HepG2 (cell line): ENCODE measurements around the gene ZSWIM9. TPM values are rescaled to one million over a fixed set of nuclear protein-coding genes. Genes with fewer than 3 reads are reported as not detected.

Source experiments
- ATAC-seq: fragments of 200-7000 bp; cut with Tn5 transposase; 3 replicates; pipeline ENCODE4 v1.9.1; 2020; ENCODE audit warnings: mild to moderate bottlenecking, moderate library complexity
- BruUV-seq: library from RNA; stranded (reverse); fragments of 400-500 nt; replicated peaks from 2 replicates; lab custom pipeline; 2021; lab: Mats Ljungman, UMichigan
- CTCF ChIA-PET: fragments of 300-600 bp; formaldehyde crosslinking; extraction: SDS; loops from one replicate; lab custom pipeline; 2021; ENCODE audit warnings: low total read pairs, inconsistent platforms, low intra/inter-chr PET ratio; lab: Yijun Ruan, JAX
- POLR2A ChIA-PET: fragments of 350-600 bp; sonication (Branson Sonifier 250); formaldehyde crosslinking; loops from one replicate; lab custom pipeline; 2020; ENCODE audit warnings: antibody characterized with exemption, inconsistent platforms; lab: Yijun Ruan, JAX
- DNase-seq: peaks from one replicate; pipeline ENCODE4 v3.0.0-alpha.2; 2015; ENCODE audit warnings: low spot score
- FAIRE-seq: peaks from 3 replicates; lab custom pipeline; 2011; peaks lifted over from hg19 to GRCh38; lab: Jason Lieb, UNC
- H2AFZ ChIP-seq: one replicate; pipeline ENCODE4 v1.6.1; 2011; ENCODE audit warnings: low read length, inconsistent platforms
- H3K27ac ChIP-seq: fragments of 300-600 bp; 3 replicates; pipeline ENCODE4 v1.8.0; 2011; ENCODE audit warnings: mixed run types, mild to moderate bottlenecking, mixed read lengths, low read length, inconsistent platforms; ENCODE audit not compliant: insufficient read depth; ENCODE audit errors: extremely low read length
- H3K27me3 ChIP-seq, 2 experiments: fragments of 200-600 bp in 1 of 2; 2 replicates in 1 of 2; 3 replicates in 1 of 2; pipeline versions ENCODE4 v1.6.0 to v1.8.0; 2011; ENCODE audit warnings: low read length in 2 of 2, mild to moderate bottlenecking in 2 of 2, moderate library complexity in 2 of 2, inconsistent platforms in 1 of 2; ENCODE audit not compliant: insufficient read depth in 2 of 2, control insufficient read depth in 1 of 2
- H3K36me3 ChIP-seq, 2 experiments: fragments of 200-600 bp in 1 of 2; replicated peaks in 1 of 2; 2 replicates in 1 of 2; 3 replicates in 1 of 2; pipeline versions ENCODE4 v1.5.1 to v1.8.0; 2011; ENCODE audit warnings: low read length in 2 of 2, inconsistent platforms in 1 of 2; ENCODE audit not compliant: insufficient read depth in 2 of 2, control insufficient read depth in 1 of 2
- H3K4me1 ChIP-seq: 2 replicates; pipeline ENCODE4 v1.5.1; 2012; ENCODE audit warnings: low read length, inconsistent platforms; ENCODE audit not compliant: insufficient read depth
- H3K4me2 ChIP-seq: 2 replicates; pipeline ENCODE4 v1.6.0; 2011; ENCODE audit warnings: low read depth, low read length, inconsistent platforms
- H3K4me3 ChIP-seq, 3 experiments: fragments of 200-600 bp in 1 of 3; sonication (generic), shearing (Covaris generic) in 1 of 3; replicated peaks in 1 of 3; 2 replicates each; pipeline ENCODE4 v1.5.1; 2011 to 2016; ENCODE audit warnings: low read length in 3 of 3, inconsistent platforms in 2 of 3, low read depth in 2 of 3, mild to moderate bottlenecking in 2 of 3, control low read depth in 1 of 3, mixed read lengths in 1 of 3; ENCODE audit not compliant: insufficient read depth in 1 of 3
- H3K79me2 ChIP-seq: one replicate; pipeline ENCODE4 v1.6.1; 2011; ENCODE audit warnings: low read length, inconsistent platforms; ENCODE audit not compliant: insufficient read depth
- H3K9ac ChIP-seq: 2 replicates; pipeline ENCODE4 v1.6.0; 2011; ENCODE audit warnings: mild to moderate bottlenecking, low read depth, low read length, inconsistent platforms; ENCODE audit not compliant: insufficient read depth
- H3K9me3 ChIP-seq: 2 replicates; pipeline ENCODE4 v1.5.1; 2012; ENCODE audit warnings: mild to moderate bottlenecking, low read length
- H4K20me1 ChIP-seq: 2 replicates; pipeline ENCODE4 v1.6.0; 2011; ENCODE audit warnings: inconsistent platforms, mild to moderate bottlenecking, low read length, moderate library complexity; ENCODE audit not compliant: insufficient read depth
- HOMEZ ChIP-seq: IDR thresholded peaks from 2 replicates; pipeline ENCODE4 v1.6.1; 2016; ENCODE audit warnings: low read depth
- MAZ ChIP-seq, 2 experiments: sonication (generic) in 1 of 2; formaldehyde crosslinking in 1 of 2; IDR thresholded peaks; 2 replicates each; pipeline versions ENCODE4 v1.5.0 to v1.6.1; 2012 to 2020; ENCODE audit warnings: low read depth in 2 of 2, mild to moderate bottlenecking in 2 of 2, borderline replicate concordance in 1 of 2, improper control_type of control experiment in 1 of 2, low read length in 1 of 2, missing genetic modification reagents in 1 of 2, moderate library complexity in 1 of 2
- THAP8 ChIP-seq: sonication (generic); formaldehyde crosslinking; IDR thresholded peaks from 2 replicates; pipeline ENCODE4 v1.5.1; 2020; ENCODE audit warnings: missing genetic modification reagents, mild to moderate bottlenecking, borderline replicate concordance
- U2AF1 ChIP-seq: fragments of 200-400 bp; formaldehyde crosslinking; optimal IDR thresholded peaks from 2 replicates; pipeline ENCODE3; 2017; ENCODE audit warnings: mild to moderate bottlenecking, low read depth, low read length
- ZHX2 ChIP-seq, 2 experiments: sonication (generic) in 1 of 2; formaldehyde crosslinking in 1 of 2; IDR thresholded peaks; 2 replicates each; pipeline versions ENCODE4 v1.6.1 to v1.9.0; 2014 to 2022; ENCODE audit warnings: antibody characterized with exemption in 1 of 2, borderline replicate concordance in 1 of 2, inconsistent platforms in 1 of 2, low read depth in 1 of 2, missing genetic modification reagents in 1 of 2
- ZNF253 ChIP-seq: sonication (generic); formaldehyde crosslinking; IDR thresholded peaks from 2 replicates; pipeline ENCODE4 v1.8.0; 2022; ENCODE audit warnings: mild to moderate bottlenecking, missing genetic modification reagents, borderline replicate concordance
- WGBS: methylation state at CpG from one replicate; pipeline ENCODE4 v1.1.6; 2017; ENCODE audit warnings: low lambda C conversion rate; 5-methylcytosine and 5-hydroxymethylcytosine counted together
- in situ Hi-C: cut with HindIII; loops from 2 replicates; pipeline ENCODE4 v1.10.0; 2017; ENCODE audit warnings: low pct_unique_long_range_greater_than_20kb; ENCODE audit not compliant: extremely low pct_ligation_motif_present
- intact Hi-C: fragments of 100-400 bp; cut with micrococcal nuclease; formaldehyde crosslinking; loops from one replicate; pipeline ENCODE4 v1.10.0; 2022; ENCODE audit not compliant: unreplicated experiment
- polyA plus RNA-seq, 8 experiments: library from polyadenylated mRNA; depleted of rRNA in 3 of 8; stranded (reverse) in 7 of 8; unstranded in 1 of 8; fragments of >200 nt; fragmentation: Illumina TruSeq in 4 of 8; extraction: Trizol in 4 of 8; gene quantifications; 2 replicates each; pipeline versions ENCODE4 v1.2.1 to v1.2.3, GENCODE V29; 2011 to 2016; ENCODE audit warnings: low read depth in 4 of 8, missing spikeins in 1 of 8, mixed read lengths in 1 of 8; ENCODE audit not compliant: insufficient read depth in 1 of 8
- total RNA-seq, 5 experiments: library from RNA; depleted of rRNA; stranded (reverse); fragments of >200 nt; fragmentation: Illumina TruSeq; extraction: Trizol; gene quantifications; 2 replicates each; pipeline ENCODE4 v1.2.3, GENCODE V29; 2016; ENCODE audit warnings: low read depth in 1 of 5
- TF ChIP-seq, protein P1 (sequence below): sonication (generic); formaldehyde crosslinking; IDR thresholded peaks from 2 replicates; pipeline ENCODE4 v1.5.1; 2020; ENCODE audit warnings: missing genetic modification reagents, mild to moderate bottlenecking, borderline replicate concordance
- TF ChIP-seq, protein P2 (sequence below): sonication (generic); formaldehyde crosslinking; IDR thresholded peaks from 2 replicates; pipeline ENCODE4 v1.8.1; 2022; ENCODE audit warnings: low read depth, mild to moderate bottlenecking, missing genetic modification reagents

ZSWIM9 gene
- total and polyA plus RNA-seq, 2 of the 13 experiments (the other 11 are each of a cell fraction or from before 2014, with no cell fraction given): 0.18 to 1.1 TPM

DNA sequence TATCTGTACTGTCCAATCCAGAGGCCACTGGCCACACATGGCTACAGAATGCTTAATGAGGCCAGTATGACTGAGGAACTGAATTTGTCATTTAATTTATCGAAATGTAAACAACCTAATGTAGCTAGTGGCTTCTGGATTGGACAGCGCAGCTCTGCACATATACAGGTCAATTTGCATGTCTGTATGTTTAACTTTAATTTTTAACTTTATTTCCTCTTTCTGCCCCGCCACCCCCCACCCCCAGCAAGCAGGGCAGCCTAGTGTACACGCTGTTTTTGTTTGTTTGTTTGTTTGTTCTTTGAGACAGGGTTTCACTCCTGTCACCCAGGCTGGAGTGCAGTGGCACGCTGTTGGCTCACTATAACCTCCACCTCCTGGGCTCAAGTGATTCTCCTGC, 15.5 kb downstream of the ZSWIM9 start (continued):
- TF ChIP-seq, protein P1, sequence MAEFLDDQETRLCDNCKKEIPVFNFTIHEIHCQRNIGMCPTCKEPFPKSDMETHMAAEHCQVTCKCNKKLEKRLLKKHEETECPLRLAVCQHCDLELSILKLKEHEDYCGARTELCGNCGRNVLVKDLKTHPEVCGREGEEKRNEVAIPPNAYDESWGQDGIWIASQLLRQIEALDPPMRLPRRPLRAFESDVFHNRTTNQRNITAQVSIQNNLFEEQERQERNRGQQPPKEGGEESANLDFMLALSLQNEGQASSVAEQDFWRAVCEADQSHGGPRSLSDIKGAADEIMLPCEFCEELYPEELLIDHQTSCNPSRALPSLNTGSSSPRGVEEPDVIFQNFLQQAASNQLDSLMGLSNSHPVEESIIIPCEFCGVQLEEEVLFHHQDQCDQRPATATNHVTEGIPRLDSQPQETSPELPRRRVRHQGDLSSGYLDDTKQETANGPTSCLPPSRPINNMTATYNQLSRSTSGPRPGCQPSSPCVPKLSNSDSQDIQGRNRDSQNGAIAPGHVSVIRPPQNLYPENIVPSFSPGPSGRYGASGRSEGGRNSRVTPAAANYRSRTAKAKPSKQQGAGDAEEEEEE: no peak
- TF ChIP-seq ZNF253 (no peak), HOMEZ (CRISPR knock-in tag) (no peak)

DNA sequence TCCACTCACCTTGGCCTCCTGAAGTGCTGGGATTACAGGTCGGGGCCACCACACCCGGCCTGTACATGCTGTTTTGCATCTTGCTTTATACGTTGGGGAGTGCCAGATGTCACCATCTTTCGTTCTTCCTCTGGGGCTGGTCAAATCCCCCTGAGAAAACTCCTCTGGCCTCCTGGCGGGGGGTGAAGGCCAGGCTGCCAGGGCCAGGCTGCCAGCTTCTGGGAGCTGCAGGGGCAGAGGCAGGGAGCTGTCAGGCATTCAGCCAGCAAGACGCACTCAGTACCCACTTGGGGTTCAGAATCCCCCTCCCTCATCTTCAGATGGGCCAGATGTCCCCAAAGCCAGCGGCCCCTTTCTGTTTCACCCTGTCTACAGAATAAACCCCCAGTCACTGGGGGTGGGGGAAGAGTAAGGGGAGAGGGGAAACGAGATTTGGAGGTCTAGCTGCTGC, 16.1 kb downstream of the ZSWIM9 start:
- no peak overlapping the region for H3K4me2 ChIP-seq
- H2AFZ ChIP-seq: no peak overlapping the region
- no peak overlapping the region for H3K27ac ChIP-seq
- no peak for ATAC-seq
- no peak for FAIRE-seq
- ChIA-PET CTCF (no interaction called here), POLR2A (no interaction called here)
- in situ Hi-C loops (no loop called here), intact Hi-C loops (no loop called here)
- no peak overlapping the region for H3K4me3 ChIP-seq
- H3K79me2 ChIP-seq: no peaks in the 10 kb centered on the region
- no peaks in the 10 kb centered on the region for H3K4me1 ChIP-seq
- H3K27me3 ChIP-seq: no peaks in the 10 kb centered on the region
- H3K9me3 ChIP-seq: peaks cover 3% of the 10 kb centered on the region
- no peak overlapping the region for H3K9ac ChIP-seq
- WGBS: 92% methylated on average over 6 of the region's 8 CpGs
- H3K36me3 ChIP-seq: no peaks in the 10 kb centered on the region
- DNase-seq: no peak
- no TSS peak for BruUV-seq
- H4K20me1 ChIP-seq: no peaks in the 10 kb centered on the region
- no peak for TF ChIP-seq ZHX2 (IDR thresholded peaks at IDR 0.05; ENCODE audit: low read depth)
- no peak for TF ChIP-seq ZHX2 (CRISPR knock-in tag; IDR thresholded peaks at IDR 0.05; ENCODE audit: borderline replicate concordance)
- no peak for TF ChIP-seq THAP8 (CRISPR knock-in tag)
- no peak for TF ChIP-seq MAZ (IDR thresholded peaks at IDR 0.05; ENCODE audit: borderline replicate concordance, low read depth, low read length)
- no peak for TF ChIP-seq MAZ (CRISPR knock-in tag; IDR thresholded peaks at IDR 0.05; ENCODE audit: low read depth)
- TF ChIP-seq, protein P2, sequence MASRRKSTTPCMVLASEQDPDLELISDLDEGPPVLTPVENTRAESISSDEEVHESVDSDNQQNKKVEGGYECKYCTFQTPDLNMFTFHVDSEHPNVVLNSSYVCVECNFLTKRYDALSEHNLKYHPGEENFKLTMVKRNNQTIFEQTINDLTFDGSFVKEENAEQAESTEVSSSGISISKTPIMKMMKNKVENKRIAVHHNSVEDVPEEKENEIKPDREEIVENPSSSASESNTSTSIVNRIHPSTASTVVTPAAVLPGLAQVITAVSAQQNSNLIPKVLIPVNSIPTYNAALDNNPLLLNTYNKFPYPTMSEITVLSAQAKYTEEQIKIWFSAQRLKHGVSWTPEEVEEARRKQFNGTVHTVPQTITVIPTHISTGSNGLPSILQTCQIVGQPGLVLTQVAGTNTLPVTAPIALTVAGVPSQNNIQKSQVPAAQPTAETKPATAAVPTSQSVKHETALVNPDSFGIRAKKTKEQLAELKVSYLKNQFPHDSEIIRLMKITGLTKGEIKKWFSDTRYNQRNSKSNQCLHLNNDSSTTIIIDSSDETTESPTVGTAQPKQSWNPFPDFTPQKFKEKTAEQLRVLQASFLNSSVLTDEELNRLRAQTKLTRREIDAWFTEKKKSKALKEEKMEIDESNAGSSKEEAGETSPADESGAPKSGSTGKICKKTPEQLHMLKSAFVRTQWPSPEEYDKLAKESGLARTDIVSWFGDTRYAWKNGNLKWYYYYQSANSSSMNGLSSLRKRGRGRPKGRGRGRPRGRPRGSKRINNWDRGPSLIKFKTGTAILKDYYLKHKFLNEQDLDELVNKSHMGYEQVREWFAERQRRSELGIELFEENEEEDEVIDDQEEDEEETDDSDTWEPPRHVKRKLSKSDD (CRISPR knock-in tag): no peak
- TF ChIP-seq U2AF1: no peak
